Measurements from ENCODE around the gene MAP4K3.

Gene MAP4K3

GRCh38 chr2:39468579-39469451 is 31.7 kb upstream of the MAP4K3 start:
- TF ChIP-seq CTCF (IDR thresholded peaks at IDR 0.05; ENCODE audit: extremely low read depth, insufficient read depth, missing control alignments) = no peak
- in situ Hi-C loops (cut with MboI; ENCODE audit: low pct_unique_long_range_greater_than_20kb, low sequenced_read_pairs, unreplicated experiment) = no loop called here
- no peak for DNase-seq (ENCODE audit: low spot score)

GRCh38 chr2:39466311-39466710 is 29.2 kb upstream of the MAP4K3 start:
- TF ChIP-seq CTCF (IDR thresholded peaks at IDR 0.05; ENCODE audit: extremely low read depth, insufficient read depth, missing control alignments) = no peak
- in situ Hi-C loops (cut with MboI; ENCODE audit: low pct_unique_long_range_greater_than_20kb, low sequenced_read_pairs, unreplicated experiment) = no loop called here
- no peak for DNase-seq (ENCODE audit: low spot score)

GRCh38 chr2:39464864-39465263 is 27.8 kb upstream of the MAP4K3 start:
- in situ Hi-C loops (cut with MboI; ENCODE audit: low pct_unique_long_range_greater_than_20kb, low sequenced_read_pairs, unreplicated experiment) = no loop called here
- no peak for TF ChIP-seq CTCF (IDR thresholded peaks at IDR 0.05; ENCODE audit: extremely low read depth, insufficient read depth, missing control alignments)
- DNase-seq (ENCODE audit: low spot score) = no peak

GRCh38 chr2:39455826-39456225 is 18.7 kb upstream of the MAP4K3 start:
- TF ChIP-seq CTCF (IDR thresholded peaks at IDR 0.05; ENCODE audit: extremely low read depth, insufficient read depth, missing control alignments) = no peak
- DNase-seq (ENCODE audit: low spot score) = no peak
- in situ Hi-C loops (cut with MboI; ENCODE audit: low pct_unique_long_range_greater_than_20kb, low sequenced_read_pairs, unreplicated experiment) = no loop called here

- DNase-seq (ENCODE audit: low spot score) = no peak
- TF ChIP-seq CTCF (IDR thresholded peaks at IDR 0.05; ENCODE audit: extremely low read depth, insufficient read depth, missing control alignments) = no peak
- in situ Hi-C loops (cut with MboI; ENCODE audit: low pct_unique_long_range_greater_than_20kb, low sequenced_read_pairs, unreplicated experiment) = no loop called here
These were observed 15.3 kb upstream of the MAP4K3 start for GRCh38 chr2:39452396-39452795.

GRCh38 chr2:39451954-39452353 is 14.9 kb upstream of the MAP4K3 start:
- in situ Hi-C loops (cut with MboI; ENCODE audit: low pct_unique_long_range_greater_than_20kb, low sequenced_read_pairs, unreplicated experiment) = no loop called here
- no peak for TF ChIP-seq CTCF (IDR thresholded peaks at IDR 0.05; ENCODE audit: extremely low read depth, insufficient read depth, missing control alignments)
- DNase-seq (ENCODE audit: low spot score) = no peak
